HEK293 (cell line): ENCODE results near the gene JMJD4.

Source experiments
- HOXD13 ChIP-seq: sonication (generic); formaldehyde crosslinking; IDR thresholded peaks from 2 replicates; pipeline ENCODE4 v1.8.0; 2022; ENCODE audit warnings: missing genetic modification reagents, borderline replicate concordance
- KLF16 ChIP-seq: fragments of 450-650 bp; formaldehyde crosslinking; IDR thresholded peaks from 2 replicates; pipeline ENCODE4 v1.5.1; 2017; ENCODE audit warnings: missing biosample characterization, missing genetic modification characterization
- OVOL3 ChIP-seq: fragments of 450-650 bp; formaldehyde crosslinking; IDR thresholded peaks from 2 replicates; pipeline ENCODE4 v1.5.1; 2016; ENCODE audit warnings: missing biosample characterization, missing genetic modification characterization
- PRDM1 ChIP-seq: fragments of 450-650 bp; formaldehyde crosslinking; IDR thresholded peaks from 2 replicates; pipeline ENCODE4; 2016; ENCODE audit warnings: missing biosample characterization, missing genetic modification characterization
- ZBTB7A ChIP-seq: fragments of 450-650 bp; formaldehyde crosslinking; IDR thresholded peaks from 2 replicates; pipeline ENCODE4 v1.5.1; 2016; ENCODE audit warnings: low read depth, missing biosample characterization, missing genetic modification characterization
- ZNF23 ChIP-seq: fragments of 450-650 bp; formaldehyde crosslinking; IDR thresholded peaks from 2 replicates; pipeline ENCODE4 v1.5.1; 2016; ENCODE audit warnings: missing biosample characterization, missing genetic modification characterization, borderline replicate concordance
- ZNF274 ChIP-seq, 2 experiments: fragments of 200-500 bp in 1 of 2; fragments of 450-650 bp in 1 of 2; sonication (Bioruptor generic) in 1 of 2; formaldehyde crosslinking in 1 of 2; IDR thresholded peaks; 2 replicates each; pipeline versions ENCODE4 v1.5.1 to v1.6.1; 2014 to 2016; ENCODE audit warnings: borderline replicate concordance in 1 of 2, inconsistent platforms in 1 of 2, low read length in 1 of 2, missing biosample characterization in 1 of 2, missing genetic modification characterization in 1 of 2
- ZNF292 ChIP-seq: fragments of 450-650 bp; formaldehyde crosslinking; IDR thresholded peaks from 2 replicates; pipeline ENCODE4 v1.5.1; 2016; ENCODE audit warnings: low read depth, missing biosample characterization, missing genetic modification characterization, borderline replicate concordance
- ZNF335 ChIP-seq: fragments of 450-650 bp; formaldehyde crosslinking; conservative IDR thresholded peaks from 2 replicates; pipeline ENCODE4 v1.5.1; 2016; ENCODE audit warnings: missing biosample characterization, missing genetic modification characterization
- ZNF37A ChIP-seq: fragments of 450-650 bp; IDR thresholded peaks from 2 replicates; pipeline ENCODE4 v1.5.1; 2018; ENCODE audit warnings: missing biosample characterization, missing genetic modification characterization
- ZNF529 ChIP-seq: fragments of 450-650 bp; formaldehyde crosslinking; IDR thresholded peaks from 2 replicates; pipeline ENCODE4 v1.5.1; 2017; ENCODE audit warnings: missing genetic modification characterization, missing biosample characterization; ENCODE audit not compliant: insufficient replicate concordance
- ZNF629 ChIP-seq: fragments of 450-650 bp; formaldehyde crosslinking; IDR thresholded peaks from 2 replicates; pipeline ENCODE4 v1.5.1; 2017; ENCODE audit warnings: missing biosample characterization, missing genetic modification characterization
- ZSCAN30 ChIP-seq: fragments of 450-650 bp; IDR thresholded peaks from 2 replicates; pipeline ENCODE4 v1.5.1; 2018; ENCODE audit warnings: missing biosample characterization, mild to moderate bottlenecking, missing genetic modification characterization, moderate library complexity
- TF ChIP-seq, protein P1 (sequence below): fragments of 450-650 bp; formaldehyde crosslinking; IDR thresholded peaks from 2 replicates; pipeline ENCODE4 v1.5.1; 2016; ENCODE audit warnings: missing biosample characterization, missing genetic modification characterization

DNA sequence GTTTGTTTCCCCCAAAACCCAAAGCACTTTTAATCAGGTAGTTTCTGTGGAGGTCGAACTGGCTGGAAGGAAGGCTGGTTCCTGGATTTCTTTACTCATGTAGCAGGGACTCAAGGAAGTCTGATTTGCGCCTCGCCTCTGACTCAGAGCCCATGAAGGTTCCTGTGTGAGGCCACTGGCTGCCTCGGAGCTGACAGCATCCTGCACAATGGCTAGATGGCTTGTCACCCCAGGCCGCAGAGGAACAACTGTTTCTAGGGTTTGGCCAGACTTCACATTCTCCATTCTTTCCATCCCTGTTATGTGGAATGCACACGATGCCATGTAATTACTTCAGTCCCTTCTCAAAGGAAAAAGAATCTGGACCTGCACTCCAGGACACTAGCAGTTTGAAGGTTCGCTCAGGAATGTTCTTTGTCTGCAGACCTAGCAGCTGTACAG lies 41.2 kb upstream of the JMJD4 start:
- TF ChIP-seq, protein P1, sequence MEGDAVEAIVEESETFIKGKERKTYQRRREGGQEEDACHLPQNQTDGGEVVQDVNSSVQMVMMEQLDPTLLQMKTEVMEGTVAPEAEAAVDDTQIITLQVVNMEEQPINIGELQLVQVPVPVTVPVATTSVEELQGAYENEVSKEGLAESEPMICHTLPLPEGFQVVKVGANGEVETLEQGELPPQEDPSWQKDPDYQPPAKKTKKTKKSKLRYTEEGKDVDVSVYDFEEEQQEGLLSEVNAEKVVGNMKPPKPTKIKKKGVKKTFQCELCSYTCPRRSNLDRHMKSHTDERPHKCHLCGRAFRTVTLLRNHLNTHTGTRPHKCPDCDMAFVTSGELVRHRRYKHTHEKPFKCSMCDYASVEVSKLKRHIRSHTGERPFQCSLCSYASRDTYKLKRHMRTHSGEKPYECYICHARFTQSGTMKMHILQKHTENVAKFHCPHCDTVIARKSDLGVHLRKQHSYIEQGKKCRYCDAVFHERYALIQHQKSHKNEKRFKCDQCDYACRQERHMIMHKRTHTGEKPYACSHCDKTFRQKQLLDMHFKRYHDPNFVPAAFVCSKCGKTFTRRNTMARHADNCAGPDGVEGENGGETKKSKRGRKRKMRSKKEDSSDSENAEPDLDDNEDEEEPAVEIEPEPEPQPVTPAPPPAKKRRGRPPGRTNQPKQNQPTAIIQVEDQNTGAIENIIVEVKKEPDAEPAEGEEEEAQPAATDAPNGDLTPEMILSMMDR (tag by site-specific recombination) = no peak
- no peak for TF ChIP-seq KLF16 (tag by site-specific recombination)
- no peak for TF ChIP-seq ZNF529 (tag by site-specific recombination)
- no peak for TF ChIP-seq PRDM1 (tag by site-specific recombination)
- TF ChIP-seq ZNF629 (tag by site-specific recombination) = no peak
- TF ChIP-seq ZNF335 (tag by site-specific recombination) = no peak
- TF ChIP-seq ZNF274 (IDR thresholded peaks at IDR 0.05; ENCODE audit: low read length) = no peak
- TF ChIP-seq ZNF274 (tag by site-specific recombination; IDR thresholded peaks at IDR 0.05; ENCODE audit: borderline replicate concordance) = no peak
- TF ChIP-seq ZBTB7A (tag by site-specific recombination) = no peak
- TF ChIP-seq ZNF23 = no peak
- TF ChIP-seq ZNF37A (tag by site-specific recombination) = no peak
- TF ChIP-seq OVOL3 (tag by site-specific recombination) = no peak
- no peak for TF ChIP-seq ZSCAN30 (tag by site-specific recombination)
- no peak for TF ChIP-seq ZNF292
- TF ChIP-seq HOXD13 (CRISPR knock-in tag) = no peak
